ENCODE results near the gene THOC3.
"Not testable (repeated sequence)": the region's sequence is repeated elsewhere in the genome, so short reads cannot be mapped to it uniquely, and the experiment has no call there.

Gene THOC3

GRCh38 chr5:175954107-175954506 is 14.0 kb downstream of the THOC3 start:
- H3K27me3 Mint-ChIP-seq, H3K9me3 Mint-ChIP-seq, H3K27ac Mint-ChIP-seq, H3K36me3 Mint-ChIP-seq, H3K4me1 Mint-ChIP-seq, H3K4me3 Mint-ChIP-seq, ATAC-seq: not testable (repeated sequence)

GRCh38 chr5:175952810-175953209 is 15.3 kb downstream of the THOC3 start:
- H3K27me3 Mint-ChIP-seq, H3K27ac Mint-ChIP-seq, H3K9me3 Mint-ChIP-seq, H3K36me3 Mint-ChIP-seq, H3K4me3 Mint-ChIP-seq, ATAC-seq, H3K4me1 Mint-ChIP-seq: not testable (repeated sequence)

- not testable (repeated sequence) for H3K9me3 Mint-ChIP-seq, H3K36me3 Mint-ChIP-seq, H3K27ac Mint-ChIP-seq, H3K4me1 Mint-ChIP-seq, H3K4me3 Mint-ChIP-seq, H3K27me3 Mint-ChIP-seq
- peak; percentile 79 for ATAC-seq
Observed at GRCh38 chr5:175951339-175951969, 16.7 kb downstream of the THOC3 start.

GRCh38 chr5:175948329-175949108 is 19.6 kb downstream of the THOC3 start:
- not testable (repeated sequence) for H3K9me3 Mint-ChIP-seq, H3K27me3 Mint-ChIP-seq, H3K27ac Mint-ChIP-seq, H3K4me3 Mint-ChIP-seq, ATAC-seq, H3K4me1 Mint-ChIP-seq, H3K36me3 Mint-ChIP-seq

- ATAC-seq, H3K4me3 Mint-ChIP-seq, H3K27ac Mint-ChIP-seq, H3K9me3 Mint-ChIP-seq, H3K4me1 Mint-ChIP-seq, H3K27me3 Mint-ChIP-seq: not testable (repeated sequence)
- peaks cover 27% of the 10 kb centered on the region for H3K36me3 Mint-ChIP-seq
Observed at GRCh38 chr5:175943253-175943652, 24.9 kb downstream of the THOC3 start.

GRCh38 chr5:175940632-175941031 is 27.5 kb downstream of the THOC3 start:
- H3K4me1 Mint-ChIP-seq, ATAC-seq, H3K27me3 Mint-ChIP-seq, H3K9me3 Mint-ChIP-seq, H3K4me3 Mint-ChIP-seq, H3K27ac Mint-ChIP-seq: not testable (repeated sequence)
- peaks cover 27% of the 10 kb centered on the region for H3K36me3 Mint-ChIP-seq

GRCh38 chr5:175938489-175938888 is 29.6 kb downstream of the THOC3 start:
- H3K9me3 Mint-ChIP-seq, H3K27ac Mint-ChIP-seq, H3K4me1 Mint-ChIP-seq, H3K27me3 Mint-ChIP-seq, ATAC-seq, H3K4me3 Mint-ChIP-seq: not testable (repeated sequence)
- H3K36me3 Mint-ChIP-seq, result peaks cover 32% of the 10 kb centered on the region

GRCh38 chr5:175928752-175929151 is 39.4 kb downstream of the THOC3 start:
- not testable (repeated sequence) for H3K27ac Mint-ChIP-seq, H3K27me3 Mint-ChIP-seq, H3K9me3 Mint-ChIP-seq, H3K4me3 Mint-ChIP-seq, H3K4me1 Mint-ChIP-seq, ATAC-seq
- peaks cover 46% of the 10 kb centered on the region for H3K36me3 Mint-ChIP-seq

GRCh38 chr5:175925106-175925505 is 43.0 kb downstream of the THOC3 start:
- not testable (repeated sequence) for H3K4me3 Mint-ChIP-seq, H3K27ac Mint-ChIP-seq, H3K4me1 Mint-ChIP-seq, H3K27me3 Mint-ChIP-seq, H3K9me3 Mint-ChIP-seq, ATAC-seq
- H3K36me3 Mint-ChIP-seq, result peaks cover 61% of the 10 kb centered on the region

- peaks cover 60% of the 10 kb centered on the region for H3K36me3 Mint-ChIP-seq
- no peak overlapping the region for H3K27ac Mint-ChIP-seq
- ATAC-seq, result no peak
- H3K4me3 Mint-ChIP-seq, result no peak overlapping the region
- no peaks in the 10 kb centered on the region for H3K4me1 Mint-ChIP-seq
- H3K27me3 Mint-ChIP-seq, result no peaks in the 10 kb centered on the region
- H3K9me3 Mint-ChIP-seq, result no peaks in the 10 kb centered on the region
Observed at GRCh38 chr5:175922192-175922885, 45.8 kb downstream of the THOC3 start.

GRCh38 chr5:175921061-175921730 is 46.9 kb downstream of the THOC3 start:
- Mint-ChIP-seq H3K4me1 (no peaks in the 10 kb centered on the region), H3K27me3 (no peaks in the 10 kb centered on the region), H3K9me3 (no peaks in the 10 kb centered on the region), H3K4me3 (no peak overlapping the region), H3K27ac (no peak overlapping the region), H3K36me3 (peaks cover 57% of the 10 kb centered on the region)
- no peak for ATAC-seq

- Mint-ChIP-seq H3K27me3 (no peaks in the 10 kb centered on the region), H3K27ac (no peak overlapping the region), H3K36me3 (peaks cover 48% of the 10 kb centered on the region), H3K4me3 (no peak overlapping the region), H3K9me3 (no peaks in the 10 kb centered on the region), H3K4me1 (peaks cover 3% of the 10 kb centered on the region)
- ATAC-seq, result no peak
Observed at GRCh38 chr5:175920231-175920811, 47.8 kb downstream of the THOC3 start.

GRCh38 chr5:175915066-175916037 is 52.8 kb downstream of the THOC3 start:
- H3K4me3 Mint-ChIP-seq, H3K27me3 Mint-ChIP-seq, H3K4me1 Mint-ChIP-seq, H3K9me3 Mint-ChIP-seq: not testable (repeated sequence)
- H3K27ac Mint-ChIP-seq, result peak overlapping the region; percentile 71
- H3K36me3 Mint-ChIP-seq, result peaks cover 22% of the 10 kb centered on the region
- ATAC-seq, result peak; percentile 39

Measured in stimulated activated memory B cell treated with anti-CD40 and anti-IgM and Interleukin-4, amounts not matched to agents 10 μg/mL and 1 μg/mL and 100 μg/mL, for 72 hours (primary cell).